PFSK-1 (cell line): ENCODE measurements around the gene CIPC.

Experiments used
- FOXP2 ChIP-seq: optimal IDR thresholded peaks from 2 replicates; pipeline ENCODE3; 2011; ENCODE audit warnings: borderline replicate concordance, control low read depth, inconsistent platforms; ENCODE audit not compliant: insufficient read depth; ENCODE audit errors: extremely low read length, extremely low read depth
- POLR2AphosphoS5 ChIP-seq: IDR thresholded peaks from 2 replicates; pipeline ENCODE4 v1.6.1; 2012; ENCODE audit warnings: low read depth, mild to moderate bottlenecking, control low read depth, low read length, moderate library complexity
- SIN3A ChIP-seq: IDR thresholded peaks from 2 replicates; pipeline ENCODE4 v1.6.1; 2012; ENCODE audit warnings: mild to moderate bottlenecking, low read length, moderate library complexity, borderline replicate concordance; ENCODE audit not compliant: insufficient read depth
- TAF1 ChIP-seq: IDR thresholded peaks from 2 replicates; pipeline ENCODE4 v1.6.1; 2012; ENCODE audit warnings: low read length, control low read depth, borderline replicate concordance; ENCODE audit not compliant: insufficient read depth
- TF ChIP-seq, protein P1 (sequence below), 2 experiments: IDR thresholded peaks; 2 replicates each; pipeline versions ENCODE4 v1.6.1 to v1.8.0; 2011 to 2012; ENCODE audit warnings: low read depth in 2 of 2, low read length in 2 of 2, control low read depth in 1 of 2, inconsistent platforms in 1 of 2, mild to moderate bottlenecking in 1 of 2, moderate library complexity in 1 of 2; ENCODE audit not compliant: insufficient read depth in 1 of 2

Gene CIPC

DNA sequence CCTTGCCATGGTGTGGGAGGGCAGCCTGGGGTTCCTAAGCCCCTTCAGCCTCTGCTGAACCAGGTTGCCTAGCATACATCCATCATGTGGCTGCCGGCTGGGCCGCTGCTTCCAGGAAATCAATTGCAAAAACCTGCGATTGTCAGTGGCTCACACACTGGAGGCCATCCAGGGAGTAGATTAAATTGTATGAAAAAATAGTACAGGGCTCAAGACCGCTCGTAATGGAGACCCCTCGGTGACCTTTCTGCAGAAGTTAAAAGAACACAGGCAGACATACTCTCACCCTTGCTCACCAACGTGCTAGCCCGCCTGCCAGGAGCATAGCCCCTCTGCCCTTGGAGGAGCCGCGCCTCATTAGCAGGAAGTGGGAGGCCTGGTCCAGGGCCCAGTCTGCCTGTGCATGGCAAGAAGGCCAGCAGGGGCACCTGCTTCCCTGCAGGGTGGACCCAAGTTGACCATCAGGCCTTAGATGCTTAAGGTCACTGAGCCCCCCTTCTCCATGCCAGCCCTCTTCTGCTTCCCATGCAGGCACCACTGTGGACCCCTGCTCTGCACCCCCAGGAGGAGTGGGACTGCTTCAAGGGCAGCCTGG is 31.4 kb upstream of the CIPC start:
- TF ChIP-seq POLR2AphosphoS5 (no peak), SIN3A (no peak), TAF1 (no peak), FOXP2 (no peak)
- TF ChIP-seq, protein P1, sequence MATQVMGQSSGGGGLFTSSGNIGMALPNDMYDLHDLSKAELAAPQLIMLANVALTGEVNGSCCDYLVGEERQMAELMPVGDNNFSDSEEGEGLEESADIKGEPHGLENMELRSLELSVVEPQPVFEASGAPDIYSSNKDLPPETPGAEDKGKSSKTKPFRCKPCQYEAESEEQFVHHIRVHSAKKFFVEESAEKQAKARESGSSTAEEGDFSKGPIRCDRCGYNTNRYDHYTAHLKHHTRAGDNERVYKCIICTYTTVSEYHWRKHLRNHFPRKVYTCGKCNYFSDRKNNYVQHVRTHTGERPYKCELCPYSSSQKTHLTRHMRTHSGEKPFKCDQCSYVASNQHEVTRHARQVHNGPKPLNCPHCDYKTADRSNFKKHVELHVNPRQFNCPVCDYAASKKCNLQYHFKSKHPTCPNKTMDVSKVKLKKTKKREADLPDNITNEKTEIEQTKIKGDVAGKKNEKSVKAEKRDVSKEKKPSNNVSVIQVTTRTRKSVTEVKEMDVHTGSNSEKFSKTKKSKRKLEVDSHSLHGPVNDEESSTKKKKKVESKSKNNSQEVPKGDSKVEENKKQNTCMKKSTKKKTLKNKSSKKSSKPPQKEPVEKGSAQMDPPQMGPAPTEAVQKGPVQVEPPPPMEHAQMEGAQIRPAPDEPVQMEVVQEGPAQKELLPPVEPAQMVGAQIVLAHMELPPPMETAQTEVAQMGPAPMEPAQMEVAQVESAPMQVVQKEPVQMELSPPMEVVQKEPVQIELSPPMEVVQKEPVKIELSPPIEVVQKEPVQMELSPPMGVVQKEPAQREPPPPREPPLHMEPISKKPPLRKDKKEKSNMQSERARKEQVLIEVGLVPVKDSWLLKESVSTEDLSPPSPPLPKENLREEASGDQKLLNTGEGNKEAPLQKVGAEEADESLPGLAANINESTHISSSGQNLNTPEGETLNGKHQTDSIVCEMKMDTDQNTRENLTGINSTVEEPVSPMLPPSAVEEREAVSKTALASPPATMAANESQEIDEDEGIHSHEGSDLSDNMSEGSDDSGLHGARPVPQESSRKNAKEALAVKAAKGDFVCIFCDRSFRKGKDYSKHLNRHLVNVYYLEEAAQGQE (IDR thresholded peaks at IDR 0.05; ENCODE audit: insufficient read depth in 1 of 2, low read depth in 2 of 2, low read length in 2 of 2), result no peak

GRCh38 chr14:77067632-77068516 is 30.2 kb upstream of the CIPC start:
- TF ChIP-seq TAF1, result no peak
- TF ChIP-seq, protein P1 (IDR thresholded peaks at IDR 0.05; ENCODE audit: insufficient read depth in 1 of 2, low read depth in 2 of 2, low read length in 2 of 2), result no peak
- TF ChIP-seq POLR2AphosphoS5, result no peak
- TF ChIP-seq FOXP2, result no peak
- no peak for TF ChIP-seq SIN3A

DNA sequence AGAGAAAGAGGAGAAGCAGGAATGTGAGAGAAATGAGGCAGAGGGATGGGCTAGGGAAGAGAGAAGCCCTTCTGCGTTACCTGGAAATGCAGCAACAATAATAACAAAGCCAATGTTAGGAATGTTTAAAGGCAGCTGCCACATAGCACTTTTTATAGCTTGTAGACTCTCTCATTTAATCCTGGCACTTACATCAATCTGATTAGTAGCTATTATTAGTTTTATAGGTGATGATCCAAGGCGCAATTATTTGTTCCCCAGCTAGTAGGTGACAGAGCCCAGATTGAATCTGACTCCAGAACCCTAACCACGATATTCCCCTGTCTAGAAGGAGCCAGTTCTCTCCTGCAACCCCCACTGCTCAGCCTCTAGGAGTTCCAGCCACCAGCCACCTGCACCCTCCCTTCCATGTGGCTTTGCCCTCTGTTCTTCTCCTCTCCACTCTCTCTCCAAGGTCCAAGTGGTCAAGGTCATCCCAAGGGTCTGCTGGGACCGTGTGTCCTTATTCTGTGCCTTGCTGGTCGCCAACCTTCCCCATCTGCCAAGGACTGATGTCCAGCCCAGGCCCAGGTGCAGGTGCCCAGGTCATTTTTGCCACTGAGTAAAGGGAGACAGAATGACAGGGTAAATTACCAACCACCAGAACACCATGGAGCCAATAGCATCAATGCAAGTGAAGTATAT is 29.4 kb upstream of the CIPC start:
- no peak for TF ChIP-seq SIN3A
- no peak for TF ChIP-seq TAF1
- TF ChIP-seq, protein P1 (IDR thresholded peaks at IDR 0.05; ENCODE audit: insufficient read depth in 1 of 2, low read depth in 2 of 2, low read length in 2 of 2), result no peak
- TF ChIP-seq POLR2AphosphoS5, result no peak
- TF ChIP-seq FOXP2, result no peak

- TF ChIP-seq TAF1, result no peak
- TF ChIP-seq SIN3A, result no peak
- TF ChIP-seq FOXP2, result no peak
- TF ChIP-seq, protein P1 (IDR thresholded peaks at IDR 0.05; ENCODE audit: insufficient read depth in 1 of 2, low read depth in 2 of 2, low read length in 2 of 2), result no peak
- no peak for TF ChIP-seq POLR2AphosphoS5
These were observed 28.5 kb upstream of the CIPC start for GRCh38 chr14:77069551-77069950.
